HUDEP-2 (cell line): ENCODE results near the gene CCDC9.

ENCODE experiments used
- DNase-seq, 76 experiments: peaks; one replicate each; lab custom pipeline; 2025; ENCODE audit not compliant: unreplicated experiment in 76 of 76; lab: John Stamatoyannopoulos, UW

CCDC9 gene

DNA sequence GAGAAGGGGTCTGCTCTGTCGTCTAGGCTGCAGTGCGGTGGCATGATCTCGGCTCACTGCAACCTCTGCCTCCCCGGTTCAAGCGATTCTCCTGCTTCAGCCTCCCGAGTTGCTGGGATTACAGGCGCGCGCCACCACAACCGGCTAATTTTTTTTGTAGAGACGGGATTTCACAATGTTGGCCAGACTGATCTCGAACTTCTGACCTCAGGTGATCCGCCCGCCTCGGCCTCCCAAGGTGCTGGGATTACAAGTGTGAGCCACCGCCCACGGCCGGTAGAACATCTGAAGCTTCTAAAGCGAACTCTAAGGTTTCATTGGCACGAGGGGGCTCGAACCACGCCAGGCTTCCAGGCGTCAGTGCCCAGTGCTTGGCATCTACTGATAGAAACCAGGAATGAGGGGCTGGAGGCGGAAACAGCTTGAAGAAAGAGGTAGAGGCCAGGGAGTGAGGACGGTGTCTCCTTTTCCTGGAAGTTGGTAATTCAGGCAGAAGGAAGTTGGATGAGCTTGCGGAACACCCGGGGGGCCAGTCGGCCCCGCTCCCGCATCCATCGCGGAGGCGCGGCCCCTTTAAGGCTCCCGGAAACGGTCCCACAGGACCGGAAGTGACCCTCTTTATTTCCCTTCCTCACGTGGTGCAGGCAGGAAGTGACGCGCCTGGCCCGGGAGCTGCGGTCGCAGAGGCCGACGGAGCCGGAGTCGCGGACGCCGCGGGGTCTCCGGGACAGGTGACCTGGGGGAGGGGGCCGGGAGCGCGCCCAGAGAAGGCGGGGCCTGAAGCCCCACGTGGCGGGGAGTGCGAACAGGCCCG is at the start of gene CCDC9:
CCDC9 (plus strand) TSS at position 647 of the 814 bp plus-strand sequence. CDS start 1,876 bp downstream, outside the sequence.
- DNase-seq = peak in 75 of 76 experiments; percentile 58 to 100 (median 98)

- no peak for DNase-seq
Observed at GRCh38 chr19:47209319-47210179, 46.8 kb upstream of the CCDC9 start.

GRCh38 chr19:47210180-47210490 is 46.2 kb upstream of the CCDC9 start:
- DNase-seq = no peak

DNA sequence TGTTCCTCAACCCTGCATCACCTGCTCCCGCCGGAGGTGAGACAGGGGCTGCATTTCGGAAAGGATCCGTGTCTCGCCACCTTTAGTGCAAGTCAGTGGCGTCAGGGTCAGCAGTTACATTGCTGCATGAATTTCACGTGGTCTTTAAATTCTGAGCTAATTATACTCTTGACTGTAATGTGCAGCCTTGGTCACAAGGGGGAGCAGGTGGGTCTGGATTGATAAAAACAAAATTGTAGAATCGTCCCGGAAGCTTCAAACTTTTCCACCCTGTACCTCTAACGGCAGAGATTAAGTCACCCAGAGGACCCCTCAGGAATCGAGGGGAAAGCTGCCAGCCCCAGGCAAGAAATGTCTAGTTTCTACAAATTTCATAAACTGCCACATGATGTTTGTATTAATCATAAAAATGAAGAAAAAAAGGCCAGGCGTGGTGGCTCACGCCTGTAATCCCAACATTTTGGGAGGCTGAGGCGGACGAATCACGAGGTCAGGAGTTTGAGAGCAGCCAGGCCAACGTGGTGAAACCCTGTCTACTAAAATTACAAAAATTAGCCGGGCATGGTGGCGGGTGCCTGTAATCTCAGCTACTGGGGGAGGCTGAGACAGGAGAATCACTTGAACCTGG is 45.5 kb upstream of the CCDC9 start:
- DNase-seq = peak in 72 of 76 experiments; percentile 27 to 92 (median 78)

GRCh38 chr19:47215581-47215980 is 40.7 kb upstream of the CCDC9 start:
- no peak for DNase-seq

DNA sequence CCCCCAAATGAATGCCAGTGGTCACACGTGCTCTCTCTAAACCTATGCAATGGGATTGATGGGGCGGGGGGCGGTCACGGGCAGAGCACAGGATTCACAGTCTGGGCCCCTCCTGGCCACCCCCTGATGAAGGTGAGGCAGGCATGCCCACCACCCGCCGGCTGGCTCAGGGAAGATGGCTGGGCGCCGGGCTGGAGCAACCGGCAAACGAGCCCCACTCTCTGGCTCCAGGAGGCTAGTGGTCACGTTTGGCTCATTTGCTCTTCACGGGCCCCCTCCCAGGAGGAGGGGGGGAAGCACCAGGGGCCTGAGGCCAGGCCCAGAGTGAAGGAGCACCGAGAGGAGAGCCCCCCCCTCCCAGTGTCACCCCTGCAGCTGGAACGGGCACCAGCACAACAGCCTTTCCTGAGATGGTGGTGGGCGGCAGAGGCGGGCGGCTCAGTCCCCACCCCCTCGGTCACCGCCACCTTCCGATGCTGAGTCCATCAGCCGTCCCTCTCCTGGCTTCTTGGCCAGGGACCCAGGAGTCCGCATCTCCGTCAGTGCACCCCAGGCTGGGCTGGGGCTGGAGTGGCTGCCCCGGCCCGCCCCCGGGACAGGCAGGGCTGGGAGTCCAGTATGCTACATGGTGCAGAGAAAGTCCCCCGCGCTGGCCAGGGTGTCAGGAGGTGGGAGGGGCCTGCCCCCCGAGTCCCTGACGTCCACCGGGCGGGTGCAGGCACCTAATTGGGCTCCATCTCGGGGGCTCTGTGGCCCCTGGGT is 35.1 kb upstream of the CCDC9 start:
- DNase-seq = no peak

DNA sequence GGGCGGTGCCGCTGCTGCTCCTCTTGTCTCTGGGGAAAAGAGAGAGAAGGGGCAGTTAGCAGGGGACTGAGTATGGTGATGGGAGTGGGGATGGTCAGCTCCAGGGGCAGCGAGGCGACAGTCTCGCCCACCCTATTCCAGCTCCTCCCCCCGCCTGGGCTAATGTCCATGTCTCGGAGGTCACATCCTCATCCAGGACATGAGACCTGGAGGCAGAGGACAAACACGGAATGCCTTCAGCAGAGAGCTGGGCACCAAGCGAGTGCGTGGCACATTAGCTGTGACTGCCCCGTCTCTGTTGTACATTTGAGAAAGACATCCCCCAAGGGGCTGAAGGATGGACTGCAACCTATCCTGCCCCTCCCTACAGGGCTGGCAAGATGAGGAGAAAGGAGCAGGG is 34.4 kb upstream of the CCDC9 start:
- DNase-seq = no peak

DNA sequence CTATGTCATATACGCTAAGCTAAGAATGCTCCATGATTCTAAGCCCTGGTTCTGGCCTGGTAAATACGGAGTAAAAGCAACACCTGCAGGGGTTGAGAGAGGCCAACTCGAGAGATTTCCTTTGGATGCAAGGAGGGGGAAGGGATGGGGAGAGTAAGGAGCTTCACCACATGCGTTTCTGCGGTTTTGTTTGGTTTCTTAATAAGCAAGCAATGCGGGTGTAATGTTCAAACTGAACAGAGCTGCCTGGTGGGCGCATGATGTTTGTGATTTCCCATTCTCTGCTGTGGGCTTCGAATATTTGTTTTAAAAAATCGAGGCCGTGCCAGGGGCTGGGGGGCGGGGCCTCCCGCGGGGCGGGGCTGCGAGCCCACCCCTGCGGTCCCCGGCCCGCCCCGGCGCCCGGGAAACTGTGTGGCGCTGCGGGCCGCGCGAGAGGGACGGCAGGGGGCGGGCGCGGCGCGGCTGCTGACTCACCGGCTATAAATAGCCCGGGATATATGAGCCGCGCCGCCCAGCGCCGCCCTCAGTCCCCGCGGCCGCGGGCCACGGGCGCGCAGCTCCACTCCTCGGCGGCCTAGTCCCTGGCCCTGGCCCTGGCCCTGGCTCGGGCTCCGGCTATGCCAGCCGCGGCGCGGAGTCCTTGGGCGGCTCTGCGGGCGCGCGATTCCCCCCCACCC is 30.4 kb upstream of the CCDC9 start:
- DNase-seq = peak in 72 of 76 experiments; percentile 46 to 93 (median 84)

GRCh38 chr19:47226426-47227351 is 29.6 kb upstream of the CCDC9 start:
- peak in 75 of 76 experiments; percentile 73 to 95 (median 88) for DNase-seq

GRCh38 chr19:47227352-47228167 is 28.8 kb upstream of the CCDC9 start:
- DNase-seq = peak in 68 of 76 experiments; percentile 20 to 95 (median 64)

- DNase-seq = peak in 59 of 76 experiments; percentile 12 to 78 (median 55)
Observed at GRCh38 chr19:47228168-47228936, 28.0 kb upstream of the CCDC9 start.

GRCh38 chr19:47228937-47229675 is 27.2 kb upstream of the CCDC9 start:
- DNase-seq = peak in 57 of 76 experiments; percentile 24 to 73 (median 48)

DNA sequence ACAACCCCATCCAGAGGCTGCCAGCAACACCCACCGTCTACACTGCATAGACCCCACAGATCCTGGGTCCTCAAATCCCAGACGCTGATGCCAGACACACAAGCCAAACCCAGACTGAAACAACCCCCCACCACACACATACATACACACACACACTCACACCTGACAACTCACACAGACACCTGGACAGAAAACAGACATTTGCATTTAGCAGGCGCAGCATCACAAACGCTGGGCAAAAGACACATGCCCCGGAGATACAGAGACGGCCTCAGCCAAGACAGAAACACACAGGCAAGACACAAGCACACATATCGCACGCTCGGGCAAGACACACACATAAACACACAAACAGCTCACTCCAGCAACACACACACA is 26.7 kb upstream of the CCDC9 start:
- DNase-seq = peak in 21 of 76 experiments; percentile 16 to 66 (median 41)

- peak in 69 of 76 experiments; percentile 13 to 90 (median 74) for DNase-seq
Observed at GRCh38 chr19:47230054-47230920, 26.0 kb upstream of the CCDC9 start.

DNA sequence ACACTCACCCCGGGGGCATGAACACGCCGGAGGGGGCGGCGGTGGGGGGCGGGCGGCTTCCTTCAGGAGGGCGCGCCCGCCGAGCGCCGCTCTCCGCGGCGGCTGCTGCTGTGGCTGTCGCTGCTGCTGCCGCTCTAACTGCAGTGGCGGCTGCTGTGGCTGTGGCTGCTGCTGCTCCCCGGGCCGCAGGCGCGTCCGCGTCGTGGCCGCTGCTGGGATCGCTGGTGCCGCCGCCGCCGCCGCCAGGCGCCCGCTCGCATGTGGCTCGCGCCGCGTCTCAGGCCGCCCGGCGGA is 25.5 kb upstream of the CCDC9 start, which contains the start of gene BBC3:
BBC3 (minus strand) TSS at position 279 of the 294 bp plus-strand sequence. CDS start 2,768 bp downstream, outside the sequence.
- DNase-seq = no peak
